GM18519 (cell line): ENCODE results near the gene SH2D4B.

Source experiments
- ATAC-seq: cut with Tn5 transposase; IDR thresholded peaks from one replicate; pipeline ENCODE4 v1.9.1; 2021; ENCODE audit warnings: mild to moderate bottlenecking, moderate library complexity; ENCODE audit not compliant: unreplicated experiment, low FRiP score

SH2D4B gene

DNA sequence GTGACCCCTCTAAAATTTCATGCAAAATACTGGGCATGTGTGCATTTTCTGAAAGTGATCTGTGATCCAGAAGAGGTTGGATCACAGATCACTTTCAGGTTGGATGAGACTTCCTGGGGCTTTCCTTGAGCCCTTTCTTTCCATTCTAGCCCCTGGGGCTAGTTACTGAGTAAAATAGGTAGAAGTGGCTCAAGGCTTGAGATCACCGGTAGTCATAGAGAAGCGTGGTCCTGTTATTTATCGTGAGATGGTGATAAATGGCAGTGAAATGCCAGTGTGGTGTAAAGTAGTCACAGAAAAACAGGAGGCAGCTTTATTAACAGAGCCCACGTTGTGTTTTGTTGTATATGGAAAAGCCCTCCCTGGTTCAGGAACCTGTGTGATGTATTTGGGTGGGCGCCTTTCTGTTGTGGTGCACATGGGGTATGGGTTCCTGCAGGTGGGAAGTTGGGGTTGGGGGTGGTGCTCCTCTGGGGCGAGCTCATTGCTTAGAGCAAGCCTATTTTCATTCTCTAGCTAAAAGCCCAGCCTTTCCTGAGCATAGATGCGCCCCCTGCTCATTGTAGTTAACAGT, 34.0 kb upstream of the SH2D4B start:
- ATAC-seq: no peak

DNA sequence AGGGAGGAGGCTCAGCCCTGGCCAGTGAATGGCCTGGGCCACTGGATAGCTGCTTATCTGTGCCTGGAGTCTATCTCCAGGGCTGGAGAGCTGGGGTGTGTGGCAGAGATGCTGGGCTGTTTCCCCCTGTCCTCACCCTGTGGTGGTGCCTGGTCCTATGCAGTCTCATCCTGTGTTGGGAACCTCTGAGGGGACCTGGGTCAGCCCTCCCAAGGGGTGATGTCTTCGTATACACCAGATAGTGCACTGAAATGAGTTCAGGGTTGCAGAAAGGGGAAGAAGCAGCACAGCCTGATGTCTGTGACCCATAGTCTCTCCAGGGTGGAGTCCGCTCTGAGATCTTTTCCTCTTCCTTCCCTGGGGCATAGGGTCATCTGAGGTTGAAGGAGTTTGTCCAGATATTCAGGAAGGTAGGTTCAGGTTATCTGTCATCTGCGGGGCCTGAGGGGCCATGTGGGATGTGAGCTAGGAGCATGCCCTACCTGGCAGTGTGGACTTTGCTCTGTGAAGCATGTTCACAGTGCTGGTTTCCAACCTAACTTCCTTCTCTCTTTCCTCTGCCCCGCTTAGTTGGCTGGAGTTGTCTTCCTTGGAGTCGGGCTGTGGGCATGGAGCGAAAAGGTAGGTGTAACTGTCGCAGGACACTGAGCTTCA, 33.4 kb upstream of the SH2D4B start:
- ATAC-seq: no peak

DNA sequence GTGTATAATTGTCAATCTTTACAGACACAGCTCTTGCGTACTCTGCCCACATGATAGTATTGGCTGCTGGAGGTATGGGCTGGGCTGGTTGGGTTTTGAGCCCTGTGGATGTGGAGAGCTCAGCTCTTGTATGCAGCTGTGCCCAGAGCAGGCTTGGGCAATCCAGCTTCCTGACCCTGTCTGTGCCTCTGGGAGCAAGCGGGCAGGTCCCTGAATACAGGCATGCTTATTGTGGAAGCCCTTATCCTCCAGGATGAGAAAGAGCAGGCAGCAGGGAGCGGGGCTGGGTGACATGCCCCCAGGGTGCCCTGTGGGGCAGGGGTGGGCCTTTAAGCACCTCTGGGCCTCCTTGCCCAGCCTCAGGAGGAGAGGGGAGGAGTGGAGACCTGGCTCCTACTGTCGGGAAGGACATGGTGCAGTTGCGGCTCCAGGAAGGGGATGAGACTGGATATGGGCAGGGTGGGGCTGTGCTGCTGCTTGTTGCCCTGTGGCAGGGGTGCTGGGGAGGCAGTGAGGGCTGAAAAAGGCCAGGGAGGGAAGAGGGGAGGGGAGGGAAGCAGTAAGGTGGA, 32.7 kb upstream of the SH2D4B start:
- ATAC-seq: no peak

DNA sequence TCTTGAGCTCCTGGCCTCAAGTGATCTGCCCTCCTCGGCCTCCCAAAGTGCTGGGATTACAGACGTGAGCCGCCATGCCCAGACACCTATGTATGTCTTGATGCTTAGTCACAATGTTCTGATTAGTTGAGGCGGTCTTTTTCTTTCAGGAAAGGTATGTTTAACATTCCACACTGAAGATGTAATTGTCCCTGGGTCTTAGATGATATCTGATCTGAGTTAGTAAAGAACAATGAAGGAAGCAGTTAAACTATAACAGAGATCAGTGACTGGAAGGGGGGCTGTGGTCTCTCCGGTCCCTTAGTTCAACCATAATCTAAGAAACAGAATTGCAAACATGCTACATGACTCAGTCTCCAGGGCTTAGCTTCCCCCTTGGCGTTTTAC, 31.5 kb upstream of the SH2D4B start:
- no peak for ATAC-seq

DNA sequence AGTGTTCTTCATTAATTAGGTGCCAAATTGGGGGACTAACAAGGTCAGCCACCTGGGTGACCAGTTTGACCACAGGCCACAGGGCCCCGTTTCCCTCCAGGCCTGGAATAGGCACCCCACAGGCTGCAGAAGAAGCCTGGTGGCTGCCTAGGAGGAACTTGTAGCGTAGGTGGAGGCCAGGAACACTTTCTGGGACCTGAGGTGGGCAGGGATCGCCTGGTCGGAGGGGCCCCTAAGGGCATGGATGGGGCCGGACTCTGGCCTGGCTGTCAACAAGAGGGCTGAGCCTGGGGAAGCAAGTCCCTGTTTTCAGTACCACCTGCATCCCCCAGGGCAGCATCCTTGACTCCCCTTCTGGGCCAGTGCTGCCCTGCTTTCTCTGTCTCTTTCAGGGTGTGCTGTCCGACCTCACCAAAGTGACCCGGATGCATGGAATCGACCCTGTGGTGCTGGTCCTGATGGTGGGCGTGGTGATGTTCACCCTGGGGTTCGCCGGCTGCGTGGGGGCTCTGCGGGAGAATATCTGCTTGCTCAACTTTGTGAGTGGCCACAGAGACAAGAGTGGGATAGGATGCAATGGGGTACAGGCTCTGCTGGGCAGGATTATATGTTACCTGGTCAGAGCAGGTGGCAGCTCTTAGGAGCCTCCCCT, 30.7 kb upstream of the SH2D4B start:
- ATAC-seq: no peak

DNA sequence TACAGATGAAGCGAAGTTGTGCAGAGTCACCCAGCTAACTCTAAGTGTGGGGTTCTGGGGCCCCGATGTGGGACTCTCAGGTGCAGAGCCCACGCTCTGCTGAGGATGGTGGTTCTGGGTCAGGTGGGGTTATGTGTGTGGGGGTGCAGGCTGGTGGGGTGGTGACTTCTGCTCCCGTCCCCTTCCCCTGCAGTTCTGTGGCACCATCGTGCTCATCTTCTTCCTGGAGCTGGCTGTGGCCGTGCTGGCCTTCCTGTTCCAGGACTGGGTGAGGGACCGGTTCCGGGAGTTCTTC, 28.6 kb upstream of the SH2D4B start:
- ATAC-seq: no peak

DNA sequence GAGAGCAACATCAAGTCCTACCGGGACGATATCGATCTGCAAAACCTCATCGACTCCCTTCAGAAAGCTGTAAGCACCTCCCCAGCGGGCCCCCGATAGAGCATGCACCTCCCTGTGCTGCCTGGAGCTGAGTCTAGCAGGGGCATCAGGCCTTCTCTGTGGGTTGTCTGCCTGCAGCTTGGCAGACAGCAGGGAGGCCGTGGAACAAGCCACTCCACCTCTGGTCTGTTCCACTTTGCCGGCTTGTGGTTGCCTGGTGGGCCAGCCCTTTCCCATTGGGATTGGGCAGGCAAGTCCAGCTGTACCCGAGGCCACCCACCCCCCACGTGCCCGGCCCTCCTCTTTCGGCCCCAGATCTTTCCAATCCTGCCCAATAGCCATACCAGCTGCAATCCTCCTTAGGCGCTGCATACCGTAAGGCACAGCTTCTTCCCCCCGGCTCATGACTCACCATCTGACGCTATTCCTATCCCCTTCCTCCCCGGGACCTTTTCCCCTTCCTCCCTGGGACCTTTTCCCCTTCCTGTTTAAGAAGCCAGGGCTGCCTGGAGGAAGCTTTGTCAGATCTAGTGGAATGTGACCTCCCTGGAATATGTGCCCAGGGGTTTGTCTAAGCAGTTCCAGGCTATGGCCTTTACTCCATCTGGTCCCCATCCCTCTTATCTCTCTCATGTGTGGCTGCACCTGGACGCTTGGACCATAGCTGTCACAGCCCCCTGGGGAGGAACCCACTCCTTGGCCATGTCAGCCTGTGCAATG, 28.1 kb upstream of the SH2D4B start:
- no peak for ATAC-seq

DNA sequence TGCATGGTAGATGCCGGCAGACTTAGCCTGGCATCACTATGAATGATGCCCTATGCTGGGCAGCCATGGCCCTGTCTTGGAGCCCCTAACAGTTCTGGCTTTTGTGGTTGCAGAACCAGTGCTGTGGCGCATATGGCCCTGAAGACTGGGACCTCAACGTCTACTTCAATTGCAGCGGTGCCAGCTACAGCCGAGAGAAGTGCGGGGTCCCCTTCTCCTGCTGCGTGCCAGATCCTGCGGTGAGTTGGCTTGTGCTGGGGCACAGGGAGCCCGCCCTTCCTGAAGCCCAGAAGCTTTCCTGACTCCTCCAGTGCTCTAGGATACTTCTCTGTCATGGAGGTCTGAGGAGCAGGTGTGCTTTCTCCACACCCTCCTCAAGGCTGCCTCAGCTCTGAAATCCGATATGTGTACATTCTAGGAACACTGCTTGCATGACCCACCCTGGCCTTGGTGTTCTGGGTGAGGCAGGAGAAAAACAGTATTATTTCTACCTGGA, 25.6 kb upstream of the SH2D4B start:
- ATAC-seq: no peak

DNA sequence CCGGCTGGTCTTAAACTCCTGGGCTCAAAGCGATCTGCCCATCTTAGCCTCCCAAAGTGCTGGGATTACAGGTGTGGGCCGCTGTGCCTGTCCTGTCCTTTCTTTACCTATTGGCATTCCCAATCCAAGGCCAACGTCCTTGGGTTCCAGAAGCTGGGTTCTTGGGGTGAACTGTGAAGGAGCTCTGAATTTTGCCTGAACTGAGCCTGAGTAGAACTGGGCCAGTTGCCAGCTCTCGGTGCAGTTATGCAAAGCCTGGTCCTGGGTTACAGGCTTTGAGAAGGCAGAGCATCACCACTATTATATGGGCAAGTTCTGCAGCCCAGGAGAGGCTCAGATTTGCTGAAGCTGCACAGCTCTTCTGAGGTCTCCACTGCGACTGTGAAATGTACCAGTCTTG, 24.6 kb upstream of the SH2D4B start:
- ATAC-seq: no peak

DNA sequence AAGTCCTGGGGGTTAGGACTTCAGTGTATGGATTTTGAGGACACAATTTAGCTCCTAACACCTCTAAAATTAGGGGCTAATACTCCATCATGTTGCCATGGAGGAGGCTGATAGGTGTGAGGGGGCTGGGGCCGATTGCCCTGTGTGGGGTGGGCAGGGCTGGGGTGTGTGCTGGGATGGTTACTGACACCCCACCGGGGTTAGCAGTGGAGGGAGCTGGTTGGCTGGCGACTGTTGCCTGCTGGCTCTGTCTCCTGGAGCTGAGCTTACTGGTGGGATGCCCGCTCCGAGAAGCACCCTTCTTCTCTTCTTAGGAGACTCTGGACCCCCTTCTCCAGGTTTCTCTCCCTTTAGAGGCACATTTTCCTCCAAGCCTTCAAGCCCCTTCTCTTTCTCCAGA, 22.2 kb upstream of the SH2D4B start:
- no peak for ATAC-seq

DNA sequence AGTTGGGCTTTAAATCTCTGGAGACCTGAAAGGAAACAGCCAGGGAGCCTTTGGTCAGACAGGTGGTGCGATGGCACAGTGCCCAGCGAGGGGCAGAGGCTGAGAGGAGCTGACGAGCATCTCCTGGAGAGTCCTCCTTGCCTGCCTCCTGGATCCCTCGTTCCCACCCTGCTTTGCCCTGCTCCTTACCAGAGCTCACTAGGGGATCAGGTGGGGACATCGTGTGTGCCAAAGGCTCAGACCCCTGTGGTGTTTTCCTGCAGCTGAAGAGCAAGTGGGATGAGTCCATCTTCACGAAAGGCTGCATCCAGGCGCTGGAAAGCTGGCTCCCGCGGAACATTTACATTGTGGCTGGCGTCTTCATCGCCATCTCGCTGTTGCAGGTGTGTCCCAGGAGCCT, 21.8 kb upstream of the SH2D4B start:
- ATAC-seq: no peak

DNA sequence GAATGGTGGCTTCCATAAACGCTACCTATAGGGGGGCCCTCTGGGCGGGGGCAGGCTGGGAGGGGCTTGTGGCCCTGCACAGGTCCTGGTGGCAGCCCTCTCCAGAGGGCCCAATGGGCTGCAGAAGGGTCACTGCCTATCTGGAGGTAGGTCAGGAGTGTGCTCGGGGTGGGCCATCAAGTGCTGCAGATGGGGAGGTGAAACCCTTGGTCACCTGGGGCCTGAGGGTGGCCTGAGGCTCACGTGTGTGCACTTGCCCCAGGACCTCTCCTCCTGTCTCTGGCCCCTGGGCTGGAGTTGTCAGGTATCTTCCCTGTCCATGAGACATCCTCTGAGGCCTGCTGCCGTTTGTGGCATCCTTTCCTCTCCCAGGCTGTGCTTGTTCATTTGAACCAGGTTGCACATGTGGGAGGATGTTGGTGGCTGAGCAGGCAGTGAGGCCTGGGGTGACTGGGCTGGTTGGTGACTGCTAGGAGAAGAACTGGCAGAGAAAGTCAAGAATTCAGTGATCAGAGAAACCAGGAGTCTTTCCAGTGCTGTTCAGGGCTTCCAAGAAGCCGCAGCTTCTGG, 21.1 kb upstream of the SH2D4B start:
- ATAC-seq: no peak

DNA sequence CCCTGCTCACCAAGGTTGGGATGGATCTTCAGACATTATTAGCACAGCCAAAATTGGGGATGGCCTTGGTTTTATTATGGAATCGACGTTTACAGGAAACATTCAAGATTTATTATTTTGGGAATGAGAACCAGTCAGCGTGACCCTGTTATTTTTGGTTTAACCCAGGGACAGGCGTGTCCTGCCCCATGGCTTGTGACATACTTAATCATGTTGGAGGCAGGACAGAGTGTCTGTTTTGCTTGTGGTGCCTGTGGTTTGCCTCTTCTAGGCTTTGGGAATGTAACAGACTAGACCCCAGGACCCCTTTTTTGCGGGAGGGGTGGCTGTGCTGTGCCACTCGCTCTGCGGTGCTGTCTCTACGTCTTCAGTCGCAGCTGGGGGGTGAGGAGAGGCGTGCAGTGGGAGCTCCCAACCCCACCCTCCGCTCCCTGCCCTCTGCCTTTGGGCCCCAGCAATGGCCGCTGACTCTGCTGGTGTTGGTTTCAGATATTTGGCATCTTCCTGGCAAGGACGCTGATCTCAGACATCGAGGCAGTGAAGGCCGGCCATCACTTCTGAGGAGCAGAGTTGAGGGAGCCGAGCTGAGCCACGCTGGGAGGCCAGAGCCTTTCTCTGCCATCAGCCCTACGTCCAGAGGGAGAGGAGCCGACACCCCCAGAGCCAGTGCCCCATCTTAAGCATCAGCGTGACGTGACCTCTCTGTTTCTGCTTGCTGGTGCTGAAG, 20.1 kb upstream of the SH2D4B start:
- ATAC-seq: no peak

DNA sequence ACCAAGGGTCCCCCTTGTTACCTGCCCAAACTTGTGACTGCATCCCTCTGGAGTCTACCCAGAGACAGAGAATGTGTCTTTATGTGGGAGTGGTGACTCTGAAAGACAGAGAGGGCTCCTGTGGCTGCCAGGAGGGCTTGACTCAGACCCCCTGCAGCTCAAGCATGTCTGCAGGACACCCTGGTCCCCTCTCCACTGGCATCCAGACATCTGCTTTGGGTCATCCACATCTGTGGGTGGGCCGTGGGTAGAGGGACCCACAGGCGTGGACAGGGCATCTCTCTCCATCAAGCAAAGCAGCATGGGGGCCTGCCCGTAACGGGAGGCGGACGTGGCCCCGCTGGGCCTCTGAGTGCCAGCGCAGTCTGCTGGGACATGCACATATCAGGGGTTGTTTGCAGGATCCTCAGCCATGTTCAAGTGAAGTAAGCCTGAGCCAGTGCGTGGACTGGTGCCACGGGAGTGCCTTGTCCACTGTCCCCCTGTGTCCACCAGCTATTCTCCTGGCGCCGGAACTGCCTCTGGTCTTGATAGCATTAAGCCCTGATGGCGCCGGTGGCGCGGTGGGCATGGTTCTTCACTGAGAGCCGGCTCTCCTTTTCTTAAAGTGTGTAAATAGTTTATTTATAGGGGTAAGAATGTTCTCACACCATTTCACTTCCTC, 19.4 kb upstream of the SH2D4B start:
- ATAC-seq: peak; percentile 61

DNA sequence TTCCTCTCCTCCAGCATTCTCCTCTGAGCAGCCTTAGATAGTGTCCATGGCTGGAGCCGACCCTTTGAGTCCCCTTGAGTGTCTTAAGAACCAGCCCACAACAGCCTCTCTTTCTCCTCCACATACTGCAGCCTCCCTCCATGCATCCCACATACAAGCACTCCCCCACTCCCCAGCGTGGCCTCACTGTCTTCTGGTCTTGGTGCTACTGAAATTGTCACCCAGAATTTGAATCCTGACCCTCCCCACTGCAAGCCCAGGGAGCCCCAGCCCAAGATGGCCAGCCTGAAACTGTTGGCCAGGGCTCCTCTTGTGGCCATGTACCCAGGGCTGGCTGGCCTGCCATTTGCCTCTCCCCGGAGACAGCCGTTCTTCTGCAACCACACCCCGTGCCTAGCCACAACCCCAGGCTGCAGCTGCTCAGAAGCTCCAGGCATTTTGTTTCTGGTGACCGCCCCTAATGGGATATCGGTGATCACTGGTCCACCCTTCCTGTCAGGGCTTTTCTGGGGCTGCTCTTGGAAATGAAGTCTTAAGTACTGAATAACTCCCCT, 18.8 kb upstream of the SH2D4B start:
- no peak for ATAC-seq

DNA sequence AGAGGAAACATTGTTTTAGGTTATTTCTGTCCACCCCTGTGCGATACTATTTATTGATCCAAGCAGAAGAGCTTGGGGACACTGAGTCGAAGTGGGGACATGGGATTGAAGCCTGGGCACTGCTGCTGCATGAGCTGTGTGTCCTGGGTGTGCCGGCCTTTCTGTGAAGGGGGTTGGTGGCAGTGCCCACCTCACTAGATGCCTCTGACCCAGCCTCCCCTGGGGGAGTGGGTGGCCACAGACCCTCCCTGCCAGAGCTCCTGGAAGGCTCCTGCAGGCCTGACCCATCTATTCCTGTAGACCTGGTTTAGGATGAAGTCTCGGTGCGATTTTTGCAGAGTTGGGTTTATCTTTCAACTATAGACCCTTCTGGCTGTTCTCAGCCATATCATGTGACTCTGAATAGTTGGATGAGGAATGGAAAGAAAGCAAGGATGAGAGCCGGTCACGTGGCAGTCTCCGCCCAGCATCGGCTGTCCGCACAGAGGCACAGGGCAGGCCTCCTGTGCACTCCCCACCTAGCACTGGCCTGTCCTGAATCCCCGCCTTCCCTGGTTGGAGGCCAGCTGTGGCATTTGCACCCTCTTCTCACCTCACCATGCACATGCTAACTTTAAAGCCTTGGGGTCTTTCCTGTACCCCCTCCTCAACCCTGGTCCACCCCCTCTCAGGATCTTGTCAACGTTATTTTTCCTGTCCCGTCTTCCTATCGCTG, 17.6 kb upstream of the SH2D4B start:
- no peak for ATAC-seq

DNA sequence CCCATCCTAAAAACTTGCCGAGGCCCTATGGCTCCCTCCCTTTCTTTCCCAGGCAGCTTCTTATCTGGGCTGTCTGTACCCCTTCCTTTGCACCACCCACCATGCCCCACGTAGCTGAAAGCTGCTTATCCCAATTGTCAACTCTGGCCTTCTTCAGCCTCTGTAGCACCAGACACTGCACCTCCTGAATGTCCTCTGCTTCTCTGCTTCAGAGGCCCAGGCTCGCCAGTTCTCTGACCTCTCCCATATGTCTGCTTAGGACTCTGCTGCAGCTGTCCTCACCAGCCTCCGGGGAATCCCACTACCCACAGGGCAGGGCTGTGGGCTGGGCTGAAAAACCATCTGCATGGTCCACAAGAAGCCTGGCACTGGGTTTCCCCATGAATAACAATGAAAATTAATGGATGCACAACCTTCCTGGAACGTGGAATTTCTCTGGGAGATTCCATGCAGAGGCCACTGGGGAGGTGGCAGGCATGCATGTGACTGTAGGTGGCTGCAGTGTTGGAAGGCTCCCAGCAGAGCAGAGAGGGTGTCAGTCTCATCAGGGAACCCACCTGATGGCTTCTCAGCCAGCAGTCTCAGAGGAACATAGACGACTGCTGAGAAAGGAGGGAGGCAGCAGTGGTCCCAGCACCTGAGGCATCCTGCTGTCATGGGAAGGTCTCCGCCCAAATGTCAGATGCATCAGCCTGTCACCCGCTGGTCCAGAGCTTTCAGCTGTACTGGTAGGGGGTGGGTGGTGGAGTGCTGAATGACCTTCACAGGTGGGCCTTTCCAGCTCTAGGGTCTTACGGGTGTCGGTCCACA, 16.8 kb upstream of the SH2D4B start:
- ATAC-seq: no peak

DNA sequence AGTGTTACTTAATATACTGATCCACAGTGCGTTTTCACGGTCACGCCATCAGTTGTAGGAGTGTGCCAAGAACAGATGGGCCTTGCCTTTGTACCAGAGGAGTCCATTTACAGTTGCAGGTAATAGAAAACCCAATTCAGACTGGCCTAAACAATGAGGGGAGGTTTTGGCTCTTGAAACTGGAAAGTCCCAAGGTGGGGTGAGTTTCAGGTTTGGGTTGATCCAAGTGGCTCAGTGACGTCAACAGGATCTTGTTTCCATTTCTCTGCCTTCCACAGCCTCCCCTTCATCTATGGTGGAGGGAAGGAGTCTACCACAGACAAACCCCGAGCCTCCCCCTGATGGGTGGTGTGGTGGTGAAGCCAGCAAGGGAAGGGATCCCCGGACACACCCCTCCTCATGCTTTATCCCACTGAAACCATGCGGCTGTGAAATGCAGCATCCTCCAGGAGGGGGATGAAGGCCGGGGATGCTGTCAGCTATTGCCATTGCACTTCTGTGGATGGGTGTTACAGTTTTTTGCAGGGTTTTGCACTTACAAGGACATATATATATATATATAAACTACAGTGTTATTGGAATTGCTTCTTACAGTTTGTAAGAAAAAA, 14.8 kb upstream of the SH2D4B start:
- ATAC-seq: no peak
